CD14-positive monocyte (primary cell): Measurements from ENCODE around the gene SAMD4B. TPM values are rescaled to one million over a fixed set of nuclear protein-coding genes. Genes with fewer than 3 reads are reported as not detected.

ENCODE experiments used
- DNase-seq, 3 donors: peaks; one replicate each; pipeline ENCODE4 v3.0.0-alpha.2; 2011 to 2022
- H2AFZ ChIP-seq: 2 replicates; pipeline ENCODE4 v1.6.0; 2012; ENCODE audit warnings: mild to moderate bottlenecking, low read depth, low read length, inconsistent platforms; ENCODE audit not compliant: insufficient read depth, poor library complexity, severe bottlenecking
- H3K27ac ChIP-seq, 2 donors: 1 replicate in 1 of 2; 2 replicates in 1 of 2; pipeline ENCODE4 v1.5.1; 2012 to 2013; ENCODE audit warnings: low read length in 2 of 2, control low read depth in 1 of 2, inconsistent platforms in 1 of 2, low read depth in 1 of 2, mild to moderate bottlenecking in 1 of 2
- H3K27me3 ChIP-seq, 2 donors: one replicate each; pipeline versions ENCODE4 v1.6.0 to v1.6.1; 2011 to 2013; ENCODE audit warnings: low read length in 2 of 2; ENCODE audit not compliant: control insufficient read depth in 2 of 2, insufficient read depth in 2 of 2
- H3K36me3 ChIP-seq, 2 donors: replicated peaks in 1 of 2; 1 replicate in 1 of 2; 2 replicates in 1 of 2; pipeline versions ENCODE4 v1.5.1 to v1.6.1; 2012 to 2013; ENCODE audit warnings: low read length in 2 of 2, control low read depth in 1 of 2, inconsistent platforms in 1 of 2, mild to moderate bottlenecking in 1 of 2; ENCODE audit not compliant: insufficient read depth in 2 of 2, control insufficient read depth in 1 of 2
- H3K4me1 ChIP-seq, 2 donors: 1 replicate in 1 of 2; 2 replicates in 1 of 2; pipeline versions ENCODE4 v1.5.1 to v1.6.1; 2012 to 2013; ENCODE audit warnings: low read length in 2 of 2, control low read depth in 1 of 2, inconsistent platforms in 1 of 2, mild to moderate bottlenecking in 1 of 2, moderate library complexity in 1 of 2; ENCODE audit not compliant: insufficient read depth in 2 of 2, control insufficient read depth in 1 of 2
- H3K4me2 ChIP-seq: replicated peaks from 2 replicates; pipeline ENCODE3; 2012; ENCODE audit warnings: low read length, moderate library complexity, mild to moderate bottlenecking; ENCODE audit not compliant: poor library complexity, severe bottlenecking; ENCODE audit errors: extremely low read depth
- H3K4me3 ChIP-seq, 3 experiments: fragments of 200-600 bp in 1 of 3; sonication (generic) in 1 of 3; replicated peaks in 1 of 3; 1 replicate in 2 of 3; 2 replicates in 1 of 3; pipeline ENCODE4 v1.5.1; 2011 to 2013; ENCODE audit warnings: low read length in 3 of 3, mild to moderate bottlenecking in 3 of 3, control low read depth in 2 of 3, low read depth in 2 of 3, inconsistent platforms in 1 of 3, moderate library complexity in 1 of 3
- H3K79me2 ChIP-seq: 2 replicates; pipeline ENCODE4 v1.6.0; 2012; ENCODE audit warnings: mild to moderate bottlenecking, control low read depth, inconsistent platforms, low read length, moderate library complexity; ENCODE audit not compliant: insufficient read depth
- H3K9ac ChIP-seq: 2 replicates; pipeline ENCODE4 v1.6.0; 2017; ENCODE audit warnings: low read length, mild to moderate bottlenecking; ENCODE audit not compliant: insufficient read depth, poor library complexity, severe bottlenecking
- H3K9me3 ChIP-seq, 2 donors: replicated peaks in 1 of 2; 1 replicate in 1 of 2; 2 replicates in 1 of 2; pipeline versions ENCODE4 v1.5.1 to v1.6.1; 2012 to 2013; ENCODE audit warnings: low read length in 2 of 2, control low read depth in 1 of 2; ENCODE audit not compliant: control insufficient read depth in 1 of 2, insufficient read depth in 1 of 2
- H4K20me1 ChIP-seq: 2 replicates; pipeline ENCODE4 v1.6.0; 2012; ENCODE audit warnings: mild to moderate bottlenecking, low read length, control low read depth, moderate library complexity; ENCODE audit not compliant: insufficient read depth
- H3K27ac Mint-ChIP-seq, 7 donors: one replicate each; pipeline ENCODE4 v1.8.0; 2020; ENCODE audit warnings: mild to moderate bottlenecking in 7 of 7, mixed read lengths in 7 of 7, moderate library complexity in 6 of 7, inconsistent platforms in 2 of 7
- H3K27me3 Mint-ChIP-seq, 3 donors: one replicate each; pipeline ENCODE4 v1.8.0; 2021 to 2022; ENCODE audit warnings: low read depth in 3 of 3, mild to moderate bottlenecking in 3 of 3, mixed read lengths in 3 of 3, moderate library complexity in 3 of 3, inconsistent platforms in 1 of 3
- H3K36me3 Mint-ChIP-seq, 2 donors: one replicate each; pipeline ENCODE4 v1.8.0; 2020; ENCODE audit warnings: mixed read lengths in 2 of 2, inconsistent platforms in 1 of 2, mild to moderate bottlenecking in 1 of 2
- H3K4me1 Mint-ChIP-seq: one replicate; pipeline ENCODE4 v1.8.0; 2020; ENCODE audit warnings: mild to moderate bottlenecking, mixed read lengths
- H3K4me3 Mint-ChIP-seq, 2 donors: one replicate each; pipeline ENCODE4 v1.8.0; 2020; ENCODE audit warnings: mild to moderate bottlenecking in 2 of 2, mixed read lengths in 2 of 2, moderate library complexity in 1 of 2
- H3K9me3 Mint-ChIP-seq, 7 donors: one replicate each; pipeline ENCODE4 v1.8.0; 2020 to 2022; ENCODE audit warnings: mixed read lengths in 7 of 7, mild to moderate bottlenecking in 6 of 7, moderate library complexity in 6 of 7, inconsistent platforms in 2 of 7
- WGBS: methylation state at CpG from one replicate; pipeline ENCODE4 v1.1.5; 2013; ENCODE audit warnings: missing lambda C conversion rate; ENCODE audit not compliant: insufficient coverage; 5-methylcytosine and 5-hydroxymethylcytosine counted together
- intact Hi-C, 2 donors: fragments of 100-400 bp; cut with micrococcal nuclease; formaldehyde crosslinking; loops; one replicate each; pipeline versions ENCODE4 v1.15.0 to v1.15.1; 2023
- polyA plus RNA-seq, 3 donors: library from polyadenylated mRNA; depleted of rRNA in 1 of 3; unstranded in 2 of 3; stranded (reverse) in 1 of 3; fragments of 300-500 nt in 2 of 3; fragments of >200 nt in 1 of 3; fragmentation: Illumina TruSeq in 2 of 3; gene quantifications; 1 replicate in 2 of 3; 2 replicates in 1 of 3; pipeline ENCODE4 v1.2.3, GENCODE V29; 2012 to 2021
- TF ChIP-seq, protein P1 (sequence below): fragments of 200-600 bp; IDR thresholded peaks from one replicate; pipeline ENCODE4 v1.8.0; 2022; ENCODE audit warnings: antibody characterized with exemption, mild to moderate bottlenecking

The SAMD4B gene
- polyA plus RNA-seq, 3 donors: 4.5 to 56.6 (median 5.6) TPM

DNA sequence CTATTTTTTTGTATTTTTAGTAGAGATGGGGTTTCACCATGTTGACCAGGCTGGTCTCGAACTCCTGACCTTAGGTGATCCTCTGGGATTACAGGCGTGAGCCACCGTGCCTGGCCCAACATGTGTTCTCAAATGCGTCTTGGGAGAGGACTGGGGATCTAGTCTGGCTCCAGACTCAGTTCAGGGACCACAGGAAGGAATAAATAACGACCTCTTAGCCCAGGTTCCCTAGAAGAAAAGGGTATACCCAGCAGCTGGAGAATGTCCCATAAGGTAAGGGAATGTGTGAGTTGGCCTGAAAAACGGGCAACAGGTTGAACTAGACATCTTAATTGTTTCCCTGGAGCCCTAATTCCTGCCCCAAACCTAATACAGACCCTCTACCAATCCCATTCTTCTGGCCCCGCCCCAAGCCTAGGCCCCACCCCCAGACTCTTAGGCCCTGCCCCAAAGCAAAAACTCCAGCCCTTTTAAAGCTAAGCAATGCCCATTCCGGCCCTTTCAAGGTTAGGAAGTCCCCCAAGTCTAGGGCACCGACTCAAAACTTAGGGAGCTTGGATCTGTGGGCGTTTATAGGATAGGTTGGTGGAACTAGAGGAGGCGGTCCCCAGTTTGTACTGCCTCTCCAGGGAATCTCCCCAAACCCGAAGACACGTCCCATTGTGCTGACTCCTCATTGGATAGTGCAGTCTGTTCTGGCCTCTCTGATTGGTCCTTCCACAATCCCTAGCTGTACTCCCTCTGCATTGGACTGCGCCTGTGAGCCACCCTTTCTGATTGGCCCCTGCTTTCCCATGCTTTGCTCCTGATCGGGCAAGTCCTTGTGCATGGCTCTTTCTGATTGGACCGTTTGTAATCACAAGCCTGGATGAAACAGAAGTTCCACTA, 16.2 kb upstream of the SAMD4B start:
- Mint-ChIP-seq H3K27me3 (peaks cover 11 to 19% (median 19%) of the 10 kb centered on the region in 3 donors), H3K4me3 (no peak overlapping the region), H3K4me1 (peaks cover 47% of the 10 kb centered on the region), H3K9me3 (peaks cover 0 to 4% (median 1%) of the 10 kb centered on the region in 7 donors), H3K36me3 (peaks cover 46 to 53% of the 10 kb centered on the region in 2 donors), H3K27ac (peak overlapping the region in 2 of 7 donors; percentile 52 to 58)
- Histone ChIP-seq H3K27me3 (peaks cover 0 to 10% of the 10 kb centered on the region in 2 donors), H3K36me3 (peaks cover 34 to 49% of the 10 kb centered on the region in 2 donors), H3K9ac (no peak overlapping the region), H3K4me3 (no peak overlapping the region), H4K20me1 (peaks cover 73% of the 10 kb centered on the region), H3K79me2 (peaks cover 27% of the 10 kb centered on the region), H3K27ac (no peak overlapping the region), H3K4me1 (peaks cover 6 to 30% of the 10 kb centered on the region in 2 donors), H3K4me2 (no peak overlapping the region), H3K9me3 (no peaks in the 10 kb centered on the region), H2AFZ (no peak overlapping the region)
- intact Hi-C loops: loop anchor here (5.0 to 10.0 kb wide), 2 partner anchors 111 to 204 kb away; no protein-coding TSS in a partner anchor
- DNase-seq: no peak
- WGBS: 98% methylated on average over 8 of the region's 16 CpGs
- TF ChIP-seq, protein P1, sequence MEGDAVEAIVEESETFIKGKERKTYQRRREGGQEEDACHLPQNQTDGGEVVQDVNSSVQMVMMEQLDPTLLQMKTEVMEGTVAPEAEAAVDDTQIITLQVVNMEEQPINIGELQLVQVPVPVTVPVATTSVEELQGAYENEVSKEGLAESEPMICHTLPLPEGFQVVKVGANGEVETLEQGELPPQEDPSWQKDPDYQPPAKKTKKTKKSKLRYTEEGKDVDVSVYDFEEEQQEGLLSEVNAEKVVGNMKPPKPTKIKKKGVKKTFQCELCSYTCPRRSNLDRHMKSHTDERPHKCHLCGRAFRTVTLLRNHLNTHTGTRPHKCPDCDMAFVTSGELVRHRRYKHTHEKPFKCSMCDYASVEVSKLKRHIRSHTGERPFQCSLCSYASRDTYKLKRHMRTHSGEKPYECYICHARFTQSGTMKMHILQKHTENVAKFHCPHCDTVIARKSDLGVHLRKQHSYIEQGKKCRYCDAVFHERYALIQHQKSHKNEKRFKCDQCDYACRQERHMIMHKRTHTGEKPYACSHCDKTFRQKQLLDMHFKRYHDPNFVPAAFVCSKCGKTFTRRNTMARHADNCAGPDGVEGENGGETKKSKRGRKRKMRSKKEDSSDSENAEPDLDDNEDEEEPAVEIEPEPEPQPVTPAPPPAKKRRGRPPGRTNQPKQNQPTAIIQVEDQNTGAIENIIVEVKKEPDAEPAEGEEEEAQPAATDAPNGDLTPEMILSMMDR: no peak

DNA sequence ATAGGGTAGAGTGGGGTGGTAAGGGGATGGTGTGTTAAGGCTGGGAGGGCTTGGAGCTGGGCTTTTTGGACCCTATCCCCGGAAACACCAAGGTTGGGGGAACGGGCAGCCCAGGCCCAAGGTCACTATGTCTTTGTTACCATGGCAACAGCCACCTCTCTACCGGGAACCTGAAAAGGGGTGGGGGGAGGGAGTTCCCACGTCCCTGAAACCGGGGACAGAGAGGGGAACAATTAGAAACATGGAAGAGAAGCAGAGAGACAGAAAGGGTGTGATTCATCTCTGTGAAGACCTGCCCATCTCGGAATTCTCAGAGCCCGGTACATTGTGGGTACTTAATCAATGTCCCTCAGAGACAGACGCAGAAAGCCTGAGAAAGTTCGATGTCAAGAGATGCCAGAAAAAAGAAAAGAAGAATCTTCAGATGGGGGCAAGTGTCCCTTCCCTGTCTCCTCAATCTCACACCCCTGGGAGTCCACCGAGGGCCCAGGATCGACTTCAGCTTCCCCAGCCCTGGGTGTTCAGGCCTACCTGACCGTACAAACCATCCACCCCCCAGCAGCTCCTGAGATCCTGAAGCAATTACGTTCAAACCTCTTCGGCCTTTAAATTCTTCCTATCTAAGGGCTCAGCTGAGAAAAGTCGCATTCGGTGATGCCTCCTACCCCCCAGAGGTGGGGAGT, 14.7 kb upstream of the SAMD4B start:
- H3K4me3 Mint-ChIP-seq: no peak overlapping the region
- peaks cover 50 to 66% of the 10 kb centered on the region in 2 donors for H3K36me3 Mint-ChIP-seq
- peak overlapping the region in 1 of 2 donors; percentile 62 for H3K27ac ChIP-seq
- peaks cover 39 to 58% of the 10 kb centered on the region in 2 donors for H3K36me3 ChIP-seq
- peaks cover 77% of the 10 kb centered on the region for H4K20me1 ChIP-seq
- peak overlapping the region in 3 of 7 donors; percentile 12 to 93 (median 32) for H3K27ac Mint-ChIP-seq
- H3K27me3 Mint-ChIP-seq: peaks cover 0 to 5% (median 4%) of the 10 kb centered on the region in 3 donors
- no peak for DNase-seq
- no peak overlapping the region for H2AFZ ChIP-seq
- H3K4me3 ChIP-seq: no peak overlapping the region
- intact Hi-C loops: loop anchor here (5.0 to 10.0 kb wide), 2 partner anchors 113 to 205 kb away; no protein-coding TSS in a partner anchor
- H3K4me1 ChIP-seq: peaks cover 6 to 36% of the 10 kb centered on the region in 2 donors
- 84% methylated on average over 7 of the region's 16 CpGs for WGBS
- H3K79me2 ChIP-seq: peaks cover 42% of the 10 kb centered on the region
- TF ChIP-seq, protein P1: no peak
- no peak overlapping the region for H3K4me2 ChIP-seq
- no peaks in the 10 kb centered on the region for H3K9me3 ChIP-seq
- H3K27me3 ChIP-seq: no peaks in the 10 kb centered on the region
- no peaks in the 10 kb centered on the region for H3K9me3 Mint-ChIP-seq
- no peak overlapping the region for H3K9ac ChIP-seq
- H3K4me1 Mint-ChIP-seq: peaks cover 42% of the 10 kb centered on the region
